GM12875 (cell line): ENCODE measurements around the gene PPP1R14D.

Experiments
- H3K4me3 ChIP-seq: one replicate; pipeline ENCODE4 v1.5.1; 2011; ENCODE audit warnings: low read depth, low read length, control low read depth
- TF ChIP-seq, protein P1 (sequence below): IDR thresholded peaks from 2 replicates; pipeline ENCODE4 v1.5.1; 2011; ENCODE audit warnings: low read depth, mild to moderate bottlenecking, control low read depth, inconsistent platforms, low read length, moderate library complexity, borderline replicate concordance; ENCODE audit not compliant: insufficient read depth

The PPP1R14D gene

DNA sequence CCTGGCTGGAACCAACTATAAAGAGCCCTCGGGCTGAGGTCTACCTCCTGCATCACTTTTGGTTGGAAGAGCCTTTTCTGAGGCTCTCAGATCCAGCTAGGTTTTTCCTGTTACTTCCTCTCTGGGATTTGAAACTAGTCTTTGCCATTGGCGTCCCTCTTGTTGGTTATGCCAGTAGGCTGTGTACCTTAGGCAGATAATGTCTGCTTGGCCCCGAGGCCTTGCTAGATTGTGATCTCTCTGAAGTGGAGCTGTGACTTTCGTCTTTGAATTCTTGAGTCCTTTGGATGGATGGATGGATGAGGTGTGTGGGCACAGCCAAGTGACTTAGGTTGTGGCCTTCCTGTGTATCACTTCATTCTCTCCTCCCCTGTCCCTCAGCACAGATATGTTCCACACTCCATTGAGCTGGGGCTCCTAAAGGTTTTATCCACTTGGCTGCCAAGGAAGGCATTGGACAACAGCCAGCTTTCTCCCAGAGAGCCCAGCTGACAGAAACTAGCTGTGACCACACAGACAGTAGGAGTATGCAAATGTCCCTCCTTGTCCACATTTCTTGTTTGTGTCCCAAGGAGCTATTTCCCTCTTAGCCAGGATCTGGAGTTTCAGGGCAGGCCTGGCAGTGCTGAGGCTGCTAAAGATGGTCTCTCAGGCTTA, 13.3 kb downstream of the PPP1R14D start:
- TF ChIP-seq, protein P1, sequence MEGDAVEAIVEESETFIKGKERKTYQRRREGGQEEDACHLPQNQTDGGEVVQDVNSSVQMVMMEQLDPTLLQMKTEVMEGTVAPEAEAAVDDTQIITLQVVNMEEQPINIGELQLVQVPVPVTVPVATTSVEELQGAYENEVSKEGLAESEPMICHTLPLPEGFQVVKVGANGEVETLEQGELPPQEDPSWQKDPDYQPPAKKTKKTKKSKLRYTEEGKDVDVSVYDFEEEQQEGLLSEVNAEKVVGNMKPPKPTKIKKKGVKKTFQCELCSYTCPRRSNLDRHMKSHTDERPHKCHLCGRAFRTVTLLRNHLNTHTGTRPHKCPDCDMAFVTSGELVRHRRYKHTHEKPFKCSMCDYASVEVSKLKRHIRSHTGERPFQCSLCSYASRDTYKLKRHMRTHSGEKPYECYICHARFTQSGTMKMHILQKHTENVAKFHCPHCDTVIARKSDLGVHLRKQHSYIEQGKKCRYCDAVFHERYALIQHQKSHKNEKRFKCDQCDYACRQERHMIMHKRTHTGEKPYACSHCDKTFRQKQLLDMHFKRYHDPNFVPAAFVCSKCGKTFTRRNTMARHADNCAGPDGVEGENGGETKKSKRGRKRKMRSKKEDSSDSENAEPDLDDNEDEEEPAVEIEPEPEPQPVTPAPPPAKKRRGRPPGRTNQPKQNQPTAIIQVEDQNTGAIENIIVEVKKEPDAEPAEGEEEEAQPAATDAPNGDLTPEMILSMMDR = no peak
- no peak overlapping the region for H3K4me3 ChIP-seq

DNA sequence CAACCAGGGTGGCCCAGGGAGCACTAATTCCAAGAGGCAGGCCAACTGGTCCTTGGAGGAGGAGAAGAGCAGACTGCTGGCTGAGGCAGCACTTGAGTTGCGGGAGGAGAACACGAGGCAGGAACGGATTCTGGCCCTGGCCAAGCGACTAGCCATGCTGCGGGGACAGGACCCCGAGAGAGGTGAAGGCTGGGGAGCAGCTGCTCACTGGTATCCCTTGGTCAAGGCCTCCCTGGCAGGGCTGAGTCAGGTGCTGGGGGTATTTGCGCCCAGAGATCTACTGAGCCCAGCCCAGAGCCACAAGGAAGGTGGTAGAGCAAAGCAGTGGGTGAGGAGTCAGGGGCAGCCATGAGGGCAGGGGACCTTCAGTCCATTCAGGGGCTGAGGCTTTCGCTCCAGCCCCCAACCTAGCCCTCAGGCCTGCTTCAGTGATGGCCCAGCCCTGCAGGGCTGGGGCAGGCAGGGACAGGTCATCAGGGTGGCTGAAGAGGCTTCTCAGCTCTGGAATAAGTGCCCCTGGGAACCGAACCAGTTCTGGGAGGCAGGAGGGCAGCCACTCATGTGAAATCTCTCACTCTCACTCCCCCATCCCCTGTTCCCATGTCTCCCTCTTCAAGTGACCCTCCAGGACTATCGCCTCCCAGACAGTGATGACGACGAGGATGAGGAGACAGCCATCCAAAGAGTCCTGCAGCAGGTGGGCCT, 15.6 kb downstream of the PPP1R14D start:
- no peak overlapping the region for H3K4me3 ChIP-seq
- TF ChIP-seq, protein P1 = no peak

DNA sequence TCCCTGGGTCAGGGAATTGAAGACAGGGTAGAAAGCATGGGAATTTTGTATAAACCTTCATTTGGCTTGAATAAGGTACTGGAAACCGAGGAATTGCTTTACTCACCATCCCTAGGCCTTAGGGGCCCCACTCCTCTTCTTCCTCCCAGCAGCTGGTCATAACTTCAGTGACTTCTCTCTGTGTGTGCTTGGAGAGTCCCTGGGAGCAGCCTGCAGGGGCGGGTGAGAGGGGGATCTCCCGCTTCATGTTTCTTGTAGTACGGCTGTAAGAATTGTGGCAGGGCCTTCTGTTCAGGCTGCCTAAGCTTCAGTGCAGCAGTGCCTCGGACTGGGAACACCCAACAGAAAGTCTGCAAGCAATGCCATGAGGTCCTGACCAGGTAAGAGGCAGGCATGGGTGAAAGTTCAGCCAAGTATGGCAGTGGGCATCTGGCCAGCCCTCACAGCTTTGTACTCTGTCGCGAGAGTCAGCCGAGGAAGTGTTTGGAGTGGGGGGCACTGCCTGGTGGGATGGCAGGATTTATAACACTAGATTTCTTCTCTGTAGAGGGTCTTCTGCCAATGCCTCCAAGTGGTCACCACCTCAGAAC, 19.6 kb downstream of the PPP1R14D start:
- TF ChIP-seq, protein P1 = no peak
- H3K4me3 ChIP-seq = no peak overlapping the region

DNA sequence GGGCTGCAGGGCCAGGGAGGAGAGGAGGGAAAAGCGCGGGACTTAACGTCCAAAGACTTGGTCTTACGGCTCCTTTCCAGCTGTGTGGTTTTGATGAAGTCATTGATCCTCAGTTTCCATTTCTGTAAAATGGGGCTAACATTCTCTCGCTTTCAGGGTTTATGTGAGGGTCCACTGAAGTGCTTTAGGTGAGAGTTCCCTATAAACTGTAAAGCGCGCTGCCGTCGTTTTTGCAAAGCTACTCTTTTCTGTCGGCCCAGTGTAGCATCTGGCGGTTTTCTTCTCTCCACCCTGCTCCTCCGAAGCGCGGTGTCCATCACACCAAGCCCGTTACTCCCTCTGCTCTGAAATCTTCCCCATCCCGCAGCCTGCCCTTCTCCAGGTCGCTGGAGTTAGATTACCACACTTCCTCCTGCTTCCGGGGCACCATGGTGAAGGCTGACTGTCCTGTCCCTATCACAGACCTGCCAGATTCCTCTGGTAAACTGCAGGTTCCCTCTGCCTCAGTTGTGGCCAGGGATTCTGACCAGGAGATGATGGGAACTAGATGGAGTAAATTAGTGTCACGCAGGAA, 20.5 kb downstream of the PPP1R14D start:
- peak overlapping the region; percentile 69 for H3K4me3 ChIP-seq

DNA sequence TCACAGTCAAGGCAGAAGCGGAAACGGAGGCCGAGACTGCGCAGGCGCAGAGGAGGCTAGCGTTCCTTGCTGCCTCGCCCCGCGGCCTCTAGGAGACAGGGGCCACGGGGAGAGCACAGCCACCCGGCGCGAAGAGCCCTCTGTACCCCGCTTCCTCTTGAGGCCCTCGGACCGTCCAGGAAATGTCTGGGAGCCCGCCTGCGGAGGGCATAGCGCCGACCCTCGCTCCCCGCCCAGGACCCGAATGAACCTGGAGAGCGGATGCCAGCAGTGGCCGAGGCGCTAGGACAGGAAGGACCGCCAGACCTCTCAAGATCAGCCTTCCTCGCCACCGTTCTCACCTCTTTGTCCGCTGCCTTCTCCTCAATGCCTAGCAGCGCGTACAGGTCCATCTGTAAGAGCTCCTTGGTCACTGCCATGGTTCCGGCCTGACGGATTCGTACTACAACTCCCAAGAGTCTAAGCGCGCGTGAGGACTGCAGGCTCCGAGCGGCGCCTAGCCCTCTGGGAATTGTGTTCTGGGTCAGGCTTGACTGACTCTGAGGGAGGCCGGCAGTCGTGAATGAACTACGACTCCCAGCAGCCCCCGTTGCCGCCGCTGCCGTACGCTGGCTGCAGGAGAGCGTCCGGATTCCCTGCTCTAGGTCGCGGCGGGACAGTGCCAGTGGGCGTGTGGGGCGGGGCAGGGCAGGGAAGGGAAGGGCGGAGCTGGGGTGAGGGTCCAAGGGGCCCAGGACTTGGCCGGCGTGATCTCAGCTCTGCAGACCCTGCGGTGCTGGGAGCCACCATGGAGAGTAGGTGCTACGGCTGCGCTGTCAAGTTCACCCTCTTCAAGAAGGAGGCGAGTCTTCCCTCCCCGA, 21.2 kb downstream of the PPP1R14D start, which contains the start of the genes DNAJC17 and ZFYVE19:
Gene DNAJC17 (minus strand): TSS at position 446 of the 860 bp plus-strand sequence. CDS start 27 bp downstream, at position 419.
Gene ZFYVE19 (plus strand): TSS at position 62 of the 860 bp plus-strand sequence. CDS start 501 bp downstream, at position 563.
- peak within 1 kb of the TSS; percentile 69 for H3K4me3 ChIP-seq
- TF ChIP-seq, protein P1 = 0 out of 2 replicates have a peak, but pooled peaks have one; percentile 25

More for the DNA sequence above, 20.5 kb downstream of the PPP1R14D start:
- TF ChIP-seq, protein P1 = no peak

DNA sequence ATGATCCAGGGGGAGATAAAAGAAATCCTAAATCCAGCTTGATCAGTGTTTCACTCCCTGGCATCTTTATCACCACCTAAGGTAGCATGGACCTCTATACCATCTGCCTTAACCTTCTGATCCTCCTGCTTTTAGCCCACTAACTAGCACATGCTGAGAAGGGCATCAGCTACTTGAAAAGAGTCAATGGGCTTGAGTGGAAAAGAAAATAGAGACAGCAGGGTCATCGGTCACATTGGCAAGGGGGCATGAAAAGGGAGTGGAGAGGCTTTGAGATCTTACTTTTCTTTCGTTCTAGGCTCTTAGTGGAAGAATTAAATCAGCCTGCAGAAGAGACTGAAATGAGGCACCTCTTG, 21.9 kb downstream of the PPP1R14D start:
- TF ChIP-seq, protein P1 = no peak
- peak overlapping the region; percentile 69 for H3K4me3 ChIP-seq
